CD14-positive monocyte (primary cell): ENCODE results near the gene ITPR2. TPM values are rescaled to one million over a fixed set of nuclear protein-coding genes. Genes with fewer than 3 reads are reported as not detected.

Experiments
- DNase-seq, 3 donors: peaks; one replicate each; pipeline ENCODE4 v3.0.0-alpha.2; 2011 to 2022
- H2AFZ ChIP-seq: 2 replicates; pipeline ENCODE4 v1.6.0; 2012; ENCODE audit warnings: mild to moderate bottlenecking, low read depth, low read length, inconsistent platforms; ENCODE audit not compliant: insufficient read depth, poor library complexity, severe bottlenecking
- H3K27ac ChIP-seq, 2 donors: 1 replicate in 1 of 2; 2 replicates in 1 of 2; pipeline ENCODE4 v1.5.1; 2012 to 2013; ENCODE audit warnings: low read length in 2 of 2, control low read depth in 1 of 2, inconsistent platforms in 1 of 2, low read depth in 1 of 2, mild to moderate bottlenecking in 1 of 2
- H3K27me3 ChIP-seq, 2 donors: one replicate each; pipeline versions ENCODE4 v1.6.0 to v1.6.1; 2011 to 2013; ENCODE audit warnings: low read length in 2 of 2; ENCODE audit not compliant: control insufficient read depth in 2 of 2, insufficient read depth in 2 of 2
- H3K36me3 ChIP-seq, 2 donors: replicated peaks in 1 of 2; 1 replicate in 1 of 2; 2 replicates in 1 of 2; pipeline versions ENCODE4 v1.5.1 to v1.6.1; 2012 to 2013; ENCODE audit warnings: low read length in 2 of 2, control low read depth in 1 of 2, inconsistent platforms in 1 of 2, mild to moderate bottlenecking in 1 of 2; ENCODE audit not compliant: insufficient read depth in 2 of 2, control insufficient read depth in 1 of 2
- H3K4me1 ChIP-seq, 2 donors: 1 replicate in 1 of 2; 2 replicates in 1 of 2; pipeline versions ENCODE4 v1.5.1 to v1.6.1; 2012 to 2013; ENCODE audit warnings: low read length in 2 of 2, control low read depth in 1 of 2, inconsistent platforms in 1 of 2, mild to moderate bottlenecking in 1 of 2, moderate library complexity in 1 of 2; ENCODE audit not compliant: insufficient read depth in 2 of 2, control insufficient read depth in 1 of 2
- H3K4me2 ChIP-seq: replicated peaks from 2 replicates; pipeline ENCODE3; 2012; ENCODE audit warnings: low read length, moderate library complexity, mild to moderate bottlenecking; ENCODE audit not compliant: poor library complexity, severe bottlenecking; ENCODE audit errors: extremely low read depth
- H3K4me3 ChIP-seq, 3 experiments: fragments of 200-600 bp in 1 of 3; sonication (generic) in 1 of 3; replicated peaks in 1 of 3; 1 replicate in 2 of 3; 2 replicates in 1 of 3; pipeline ENCODE4 v1.5.1; 2011 to 2013; ENCODE audit warnings: low read length in 3 of 3, mild to moderate bottlenecking in 3 of 3, control low read depth in 2 of 3, low read depth in 2 of 3, inconsistent platforms in 1 of 3, moderate library complexity in 1 of 3
- H3K79me2 ChIP-seq: 2 replicates; pipeline ENCODE4 v1.6.0; 2012; ENCODE audit warnings: mild to moderate bottlenecking, control low read depth, inconsistent platforms, low read length, moderate library complexity; ENCODE audit not compliant: insufficient read depth
- H3K9ac ChIP-seq: 2 replicates; pipeline ENCODE4 v1.6.0; 2017; ENCODE audit warnings: low read length, mild to moderate bottlenecking; ENCODE audit not compliant: insufficient read depth, poor library complexity, severe bottlenecking
- H3K9me3 ChIP-seq, 2 donors: replicated peaks in 1 of 2; 1 replicate in 1 of 2; 2 replicates in 1 of 2; pipeline versions ENCODE4 v1.5.1 to v1.6.1; 2012 to 2013; ENCODE audit warnings: low read length in 2 of 2, control low read depth in 1 of 2; ENCODE audit not compliant: control insufficient read depth in 1 of 2, insufficient read depth in 1 of 2
- H4K20me1 ChIP-seq: 2 replicates; pipeline ENCODE4 v1.6.0; 2012; ENCODE audit warnings: mild to moderate bottlenecking, low read length, control low read depth, moderate library complexity; ENCODE audit not compliant: insufficient read depth
- H3K27ac Mint-ChIP-seq, 7 donors: one replicate each; pipeline ENCODE4 v1.8.0; 2020; ENCODE audit warnings: mild to moderate bottlenecking in 7 of 7, mixed read lengths in 7 of 7, moderate library complexity in 6 of 7, inconsistent platforms in 2 of 7
- H3K27me3 Mint-ChIP-seq, 3 donors: one replicate each; pipeline ENCODE4 v1.8.0; 2021 to 2022; ENCODE audit warnings: low read depth in 3 of 3, mild to moderate bottlenecking in 3 of 3, mixed read lengths in 3 of 3, moderate library complexity in 3 of 3, inconsistent platforms in 1 of 3
- H3K36me3 Mint-ChIP-seq, 2 donors: one replicate each; pipeline ENCODE4 v1.8.0; 2020; ENCODE audit warnings: mixed read lengths in 2 of 2, inconsistent platforms in 1 of 2, mild to moderate bottlenecking in 1 of 2
- H3K4me1 Mint-ChIP-seq: one replicate; pipeline ENCODE4 v1.8.0; 2020; ENCODE audit warnings: mild to moderate bottlenecking, mixed read lengths
- H3K4me3 Mint-ChIP-seq, 2 donors: one replicate each; pipeline ENCODE4 v1.8.0; 2020; ENCODE audit warnings: mild to moderate bottlenecking in 2 of 2, mixed read lengths in 2 of 2, moderate library complexity in 1 of 2
- H3K9me3 Mint-ChIP-seq, 7 donors: one replicate each; pipeline ENCODE4 v1.8.0; 2020 to 2022; ENCODE audit warnings: mixed read lengths in 7 of 7, mild to moderate bottlenecking in 6 of 7, moderate library complexity in 6 of 7, inconsistent platforms in 2 of 7
- CTCF ChIP-seq: fragments of 200-600 bp; IDR thresholded peaks from one replicate; pipeline ENCODE4 v1.8.0; 2022; ENCODE audit warnings: antibody characterized with exemption, mild to moderate bottlenecking
- WGBS: methylation state at CpG from one replicate; pipeline ENCODE4 v1.1.5; 2013; ENCODE audit warnings: missing lambda C conversion rate; ENCODE audit not compliant: insufficient coverage; 5-methylcytosine and 5-hydroxymethylcytosine counted together
- intact Hi-C, 2 donors: fragments of 100-400 bp; cut with micrococcal nuclease; formaldehyde crosslinking; loops; one replicate each; pipeline versions ENCODE4 v1.15.0 to v1.15.1; 2023
- polyA plus RNA-seq, 3 donors: library from polyadenylated mRNA; depleted of rRNA in 1 of 3; unstranded in 2 of 3; stranded (reverse) in 1 of 3; fragments of 300-500 nt in 2 of 3; fragments of >200 nt in 1 of 3; fragmentation: Illumina TruSeq in 2 of 3; gene quantifications; 1 replicate in 2 of 3; 2 replicates in 1 of 3; pipeline ENCODE4 v1.2.3, GENCODE V29; 2012 to 2021

The ITPR2 gene
- polyA plus RNA-seq, 3 donors, result 2.7 to 6.4 (median 5.7) TPM

- H3K4me1 Mint-ChIP-seq, result no peaks in the 10 kb centered on the region
- no peaks in the 10 kb centered on the region for H3K4me1 ChIP-seq
Observed at GRCh38 chr12:26426652-26427051, 406.3 kb downstream of the ITPR2 start.

GRCh38 chr12:26425587-26426260 is 407.3 kb downstream of the ITPR2 start:
- Mint-ChIP-seq H3K36me3 (peaks cover 14 to 17% of the 10 kb centered on the region in 2 donors), H3K27me3 (no peaks in the 10 kb centered on the region), H3K4me3 (no peak overlapping the region), H3K9me3 (peaks cover 0 to 5% (median 0%) of the 10 kb centered on the region in 7 donors), H3K27ac (no peak overlapping the region), H3K4me1 (no peaks in the 10 kb centered on the region)
- intact Hi-C loops, result no loop called here
- no peak overlapping the region for H3K4me3 ChIP-seq
- TF ChIP-seq CTCF, result no peak
- no peak overlapping the region for H3K9ac ChIP-seq
- H3K27me3 ChIP-seq, result no peaks in the 10 kb centered on the region
- no peaks in the 10 kb centered on the region for H3K4me1 ChIP-seq
- DNase-seq, result no peak
- WGBS, result 100% methylated on average over 3 of the region's 6 CpGs
- no peaks in the 10 kb centered on the region for H4K20me1 ChIP-seq
- H3K79me2 ChIP-seq, result no peaks in the 10 kb centered on the region
- no peaks in the 10 kb centered on the region for H3K9me3 ChIP-seq
- no peak overlapping the region for H3K27ac ChIP-seq
- H3K4me2 ChIP-seq, result no peak overlapping the region
- peaks cover 0 to 2% of the 10 kb centered on the region in 2 donors for H3K36me3 ChIP-seq
- no peak overlapping the region for H2AFZ ChIP-seq

More at GRCh38 chr12:26426652-26427051, 406.3 kb downstream of the ITPR2 start:
- WGBS, result no CpG with 5 or more reads among the region's 1 CpG
- Mint-ChIP-seq H3K36me3 (peaks cover 11 to 13% of the 10 kb centered on the region in 2 donors), H3K4me3 (no peak overlapping the region), H3K9me3 (peaks cover 0 to 5% (median 0%) of the 10 kb centered on the region in 7 donors), H3K27me3 (no peaks in the 10 kb centered on the region), H3K27ac (no peak overlapping the region)
- no peaks in the 10 kb centered on the region for H4K20me1 ChIP-seq
- H3K9me3 ChIP-seq, result no peaks in the 10 kb centered on the region
- H3K27me3 ChIP-seq, result no peaks in the 10 kb centered on the region
- H3K4me2 ChIP-seq, result no peak overlapping the region
- peaks cover 0 to 2% of the 10 kb centered on the region in 2 donors for H3K36me3 ChIP-seq
- intact Hi-C loops, result no loop called here
- no peaks in the 10 kb centered on the region for H3K79me2 ChIP-seq
- no peak overlapping the region for H2AFZ ChIP-seq
- no peak for TF ChIP-seq CTCF
- H3K9ac ChIP-seq, result no peak overlapping the region
- H3K4me3 ChIP-seq, result no peak overlapping the region
- H3K27ac ChIP-seq, result no peak overlapping the region
- no peak for DNase-seq
